ENCODE measurements around the gene ZNF296.

- no peak for TF ChIP-seq CTCF (optimal IDR thresholded peaks at IDR 0.05 in 1 of 3, IDR thresholded peaks at IDR 0.05 in 1 of 3, conservative IDR thresholded peaks at IDR 0.05 in 1 of 3; ENCODE audit: extremely low read depth in 1 of 3, insufficient read depth in 2 of 3, low read length in 3 of 3)
- TF ChIP-seq EZH2 (IDR thresholded peaks at IDR 0.05; ENCODE audit: low read length) = no peak
These were observed 35.2 kb downstream of the ZNF296 start for GRCh38 chr19:45041125-45041524.

All from keratinocyte (primary cell).